Measurements from ENCODE around the gene GLB1L2.

DNA sequence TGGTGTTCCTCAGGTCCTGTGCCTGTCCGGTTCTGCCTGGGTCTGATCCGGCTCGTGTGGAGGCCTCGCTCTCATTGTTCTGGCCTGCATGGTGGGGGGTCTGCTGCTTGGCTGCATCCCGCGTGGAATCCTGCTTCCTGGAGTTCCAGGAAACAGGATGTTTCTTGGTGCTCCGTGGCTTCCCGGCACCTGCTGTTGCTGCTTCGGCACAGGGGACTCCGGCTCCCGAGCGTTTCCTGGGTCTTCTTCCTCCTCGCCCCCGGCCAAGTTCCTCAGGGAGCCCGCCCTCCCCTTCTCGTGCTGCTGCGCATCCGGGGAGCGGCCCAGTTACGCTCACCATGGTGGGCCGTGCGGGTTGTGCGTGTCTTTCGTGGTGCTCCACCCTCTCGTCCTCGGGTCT lies 29.9 kb downstream of the GLB1L2 start:
- TF ChIP-seq, protein P1, sequence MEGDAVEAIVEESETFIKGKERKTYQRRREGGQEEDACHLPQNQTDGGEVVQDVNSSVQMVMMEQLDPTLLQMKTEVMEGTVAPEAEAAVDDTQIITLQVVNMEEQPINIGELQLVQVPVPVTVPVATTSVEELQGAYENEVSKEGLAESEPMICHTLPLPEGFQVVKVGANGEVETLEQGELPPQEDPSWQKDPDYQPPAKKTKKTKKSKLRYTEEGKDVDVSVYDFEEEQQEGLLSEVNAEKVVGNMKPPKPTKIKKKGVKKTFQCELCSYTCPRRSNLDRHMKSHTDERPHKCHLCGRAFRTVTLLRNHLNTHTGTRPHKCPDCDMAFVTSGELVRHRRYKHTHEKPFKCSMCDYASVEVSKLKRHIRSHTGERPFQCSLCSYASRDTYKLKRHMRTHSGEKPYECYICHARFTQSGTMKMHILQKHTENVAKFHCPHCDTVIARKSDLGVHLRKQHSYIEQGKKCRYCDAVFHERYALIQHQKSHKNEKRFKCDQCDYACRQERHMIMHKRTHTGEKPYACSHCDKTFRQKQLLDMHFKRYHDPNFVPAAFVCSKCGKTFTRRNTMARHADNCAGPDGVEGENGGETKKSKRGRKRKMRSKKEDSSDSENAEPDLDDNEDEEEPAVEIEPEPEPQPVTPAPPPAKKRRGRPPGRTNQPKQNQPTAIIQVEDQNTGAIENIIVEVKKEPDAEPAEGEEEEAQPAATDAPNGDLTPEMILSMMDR (conservative IDR thresholded peaks at IDR 0.05 in 1 of 2, IDR thresholded peaks at IDR 0.05 in 1 of 2; ENCODE audit: low read depth in 1 of 2, low read length in 2 of 2): no peak
- no peak for TF ChIP-seq EZH2 (IDR thresholded peaks at IDR 0.05; ENCODE audit: low read length, missing control alignments)
